Esophagus muscularis mucosa (tissue), 3 donors: ENCODE results near the gene APOBR.

Experiments
- POLR2A ChIP-seq: fragments of 450-650 bp; IDR thresholded peaks from one replicate; pipeline ENCODE4 v1.6.1; 2017; ENCODE audit warnings: antibody characterized with exemption, moderate library complexity, mild to moderate bottlenecking, low read depth
- TF ChIP-seq, protein P1 (sequence below), 3 experiments: fragments of 200-600 bp in 2 of 3; fragments of 450-650 bp in 1 of 3; sonication (generic) in 2 of 3; IDR thresholded peaks; one replicate each; pipeline ENCODE4 v1.5.1; 2017 to 2019; ENCODE audit warnings: antibody characterized with exemption in 3 of 3, mild to moderate bottlenecking in 2 of 3, moderate library complexity in 1 of 3

DNA sequence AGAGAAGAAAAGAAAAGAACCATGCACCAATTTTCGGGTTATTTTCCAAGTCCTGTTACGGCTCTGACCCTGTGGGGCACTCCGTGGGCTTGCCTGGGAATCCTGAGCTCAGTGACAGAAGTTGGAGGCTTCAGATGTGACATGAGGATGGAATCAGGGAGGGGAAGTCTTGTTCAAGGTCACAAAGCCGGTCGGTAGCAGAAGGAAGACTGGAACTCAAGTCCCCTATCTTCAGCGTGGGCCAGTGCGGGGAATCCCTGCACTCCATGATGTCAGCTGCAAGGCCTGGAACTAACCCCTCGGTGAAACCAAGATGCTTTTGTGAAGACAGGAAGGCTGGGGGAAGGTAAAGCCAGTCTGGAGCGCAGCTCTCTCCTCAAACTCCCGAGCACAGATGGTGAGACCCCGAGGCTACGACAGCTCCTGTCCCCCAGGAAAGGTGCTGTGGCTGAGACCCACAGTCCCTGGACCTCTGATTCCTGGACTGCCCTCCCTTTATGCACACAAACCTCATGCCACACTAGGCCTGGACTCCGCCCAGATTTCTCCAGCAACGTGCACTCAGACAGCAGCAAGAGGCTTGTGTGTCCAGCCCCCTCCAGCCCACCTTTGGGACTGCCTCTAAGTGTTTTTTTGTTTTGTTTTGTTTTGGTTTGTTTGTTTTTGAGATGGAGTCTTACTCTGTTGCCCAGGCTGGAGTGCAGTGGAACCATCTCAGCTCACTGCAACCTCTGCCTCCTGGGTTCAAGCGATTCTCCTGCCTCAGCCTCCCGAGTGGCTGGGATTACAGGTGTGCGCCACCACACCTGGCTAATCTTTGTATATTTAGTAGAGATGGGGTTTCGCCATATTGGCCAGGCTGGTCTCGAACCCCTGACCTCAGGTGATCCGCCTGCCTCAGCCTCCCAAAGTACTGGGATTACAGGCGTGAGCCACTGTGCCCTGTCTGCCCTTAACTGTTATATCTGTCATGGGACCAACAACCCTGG, 17.7 kb downstream of the APOBR start:
- TF ChIP-seq, protein P1, sequence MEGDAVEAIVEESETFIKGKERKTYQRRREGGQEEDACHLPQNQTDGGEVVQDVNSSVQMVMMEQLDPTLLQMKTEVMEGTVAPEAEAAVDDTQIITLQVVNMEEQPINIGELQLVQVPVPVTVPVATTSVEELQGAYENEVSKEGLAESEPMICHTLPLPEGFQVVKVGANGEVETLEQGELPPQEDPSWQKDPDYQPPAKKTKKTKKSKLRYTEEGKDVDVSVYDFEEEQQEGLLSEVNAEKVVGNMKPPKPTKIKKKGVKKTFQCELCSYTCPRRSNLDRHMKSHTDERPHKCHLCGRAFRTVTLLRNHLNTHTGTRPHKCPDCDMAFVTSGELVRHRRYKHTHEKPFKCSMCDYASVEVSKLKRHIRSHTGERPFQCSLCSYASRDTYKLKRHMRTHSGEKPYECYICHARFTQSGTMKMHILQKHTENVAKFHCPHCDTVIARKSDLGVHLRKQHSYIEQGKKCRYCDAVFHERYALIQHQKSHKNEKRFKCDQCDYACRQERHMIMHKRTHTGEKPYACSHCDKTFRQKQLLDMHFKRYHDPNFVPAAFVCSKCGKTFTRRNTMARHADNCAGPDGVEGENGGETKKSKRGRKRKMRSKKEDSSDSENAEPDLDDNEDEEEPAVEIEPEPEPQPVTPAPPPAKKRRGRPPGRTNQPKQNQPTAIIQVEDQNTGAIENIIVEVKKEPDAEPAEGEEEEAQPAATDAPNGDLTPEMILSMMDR (IDR thresholded peaks at IDR 0.05), result no peak
- TF ChIP-seq POLR2A, result no peak
